GM23338 (cell line): ENCODE measurements around the gene CS. TPM values are rescaled to one million over a fixed set of nuclear protein-coding genes. Genes with fewer than 3 reads are reported as not detected.

Source experiments
- ATAC-seq: fragments of 200-7000 bp; cut with Tn5 transposase; 3 replicates; pipeline ENCODE4 v1.9.1; 2020
- DNase-seq: peaks from one replicate; pipeline ENCODE4 v3.0.0-alpha.2; 2015; ENCODE audit warnings: low spot score
- H2AFZ ChIP-seq: fragments of 200-600 bp; sonication (generic); 2 replicates; pipeline ENCODE4 v1.8.0; 2016; ENCODE audit warnings: antibody characterized with exemption, mild to moderate bottlenecking, moderate library complexity
- H3F3A ChIP-seq: fragments of 200-600 bp; sonication (generic); replicated peaks from 2 replicates; pipeline ENCODE4 v1.8.0; 2017; ENCODE audit warnings: antibody characterized with exemption, mixed run types, low read depth
- H3K27ac ChIP-seq: fragments of 200-600 bp; sonication (generic); 2 replicates; pipeline ENCODE4 v1.6.1; 2016; ENCODE audit warnings: low read depth
- H3K27me3 ChIP-seq: fragments of 200-600 bp; sonication (generic); 2 replicates; pipeline ENCODE4 v1.8.0; 2016; ENCODE audit warnings: mild to moderate bottlenecking, mixed run types, moderate library complexity; ENCODE audit not compliant: insufficient read depth
- H3K36me3 ChIP-seq: fragments of 200-600 bp; sonication (generic); 2 replicates; pipeline ENCODE4 v1.8.0; 2016; ENCODE audit warnings: mild to moderate bottlenecking; ENCODE audit not compliant: insufficient read depth
- H3K4me1 ChIP-seq: fragments of 200-600 bp; sonication (generic); 2 replicates; pipeline ENCODE4 v1.8.0; 2016; ENCODE audit warnings: mild to moderate bottlenecking, moderate library complexity; ENCODE audit not compliant: insufficient read depth
- H3K4me2 ChIP-seq: fragments of 200-600 bp; sonication (generic); 2 replicates; pipeline ENCODE4 v1.7.1; 2017; ENCODE audit warnings: mixed run types
- H3K4me3 ChIP-seq: fragments of 200-600 bp; sonication (generic); 2 replicates; pipeline ENCODE4 v1.6.1; 2016; ENCODE audit warnings: mixed run types
- H3K79me2 ChIP-seq: fragments of 200-600 bp; sonication (generic); replicated peaks from 2 replicates; pipeline ENCODE4 v1.8.0; 2017; ENCODE audit warnings: mild to moderate bottlenecking; ENCODE audit not compliant: insufficient read depth
- H3K9me2 ChIP-seq: fragments of 200-600 bp; sonication (generic); 2 replicates; pipeline ENCODE4 v1.8.0; 2017; ENCODE audit not compliant: insufficient read depth
- H4K20me1 ChIP-seq: fragments of 200-600 bp; sonication (generic); replicated peaks from 2 replicates; pipeline ENCODE4 v1.8.0; 2017; ENCODE audit warnings: mild to moderate bottlenecking; ENCODE audit not compliant: insufficient read depth
- H3K27ac Mint-ChIP-seq: 2 replicates; pipeline ENCODE4 v1.8.0; 2020; ENCODE audit warnings: inconsistent platforms, mild to moderate bottlenecking, moderate library complexity, mixed read lengths
- H3K27me3 Mint-ChIP-seq: 3 replicates; pipeline ENCODE4 v1.8.0; 2022; ENCODE audit warnings: low read depth, mild to moderate bottlenecking, moderate library complexity, mixed read lengths, inconsistent platforms; ENCODE audit not compliant: insufficient read depth, poor library complexity
- H3K36me3 Mint-ChIP-seq: 3 replicates; pipeline ENCODE4 v1.8.0; 2021; ENCODE audit warnings: low read depth, mild to moderate bottlenecking, inconsistent platforms, moderate library complexity, mixed read lengths
- H3K4me1 Mint-ChIP-seq: 3 replicates; pipeline ENCODE4 v1.8.0; 2020; ENCODE audit warnings: mild to moderate bottlenecking, inconsistent platforms, mixed read lengths
- H3K4me3 Mint-ChIP-seq: 3 replicates; pipeline ENCODE4 v1.8.0; 2021; ENCODE audit warnings: moderate library complexity, mild to moderate bottlenecking, inconsistent platforms, mixed read lengths
- H3K9me3 Mint-ChIP-seq: 3 replicates; pipeline ENCODE4 v1.8.0; 2020; ENCODE audit warnings: moderate library complexity, mild to moderate bottlenecking, inconsistent platforms, mixed read lengths
- CREB1 ChIP-seq: fragments of 250-450 bp; sonication (Bioruptor Pico); IDR thresholded peaks from 2 replicates; pipeline ENCODE4 v1.5.0; 2020; ENCODE audit warnings: low read depth, mild to moderate bottlenecking, moderate library complexity
- CTCF ChIP-seq, 2 experiments: fragments of 200-600 bp in 1 of 2; sonication (generic) in 1 of 2; conservative IDR thresholded peaks; 2 replicates each; pipeline versions ENCODE4 v1.5.1 to v1.6.1; 2016 to 2017; ENCODE audit warnings: antibody characterized with exemption in 2 of 2, low read depth in 2 of 2, mild to moderate bottlenecking in 2 of 2, moderate library complexity in 1 of 2
- EZH2 ChIP-seq: fragments of 200-600 bp; sonication (generic); IDR thresholded peaks from one replicate; pipeline ENCODE4 v1.8.0; 2017; ENCODE audit warnings: antibody characterized with exemption, mild to moderate bottlenecking, low read depth; ENCODE audit not compliant: unreplicated experiment
- EZH2phosphoT487 ChIP-seq: fragments of 200-600 bp; sonication (generic); IDR thresholded peaks from one replicate; pipeline ENCODE4 v1.8.1; 2018; ENCODE audit warnings: antibody characterized with exemption; ENCODE audit not compliant: unreplicated experiment
- JUNB ChIP-seq: IDR thresholded peaks from one replicate; pipeline ENCODE4 v1.6.1; 2016; ENCODE audit warnings: antibody characterized with exemption; ENCODE audit not compliant: unreplicated experiment
- NANOG ChIP-seq: IDR thresholded peaks from 2 replicates; pipeline ENCODE4 v1.6.1; 2016; ENCODE audit warnings: antibody characterized with exemption, borderline replicate concordance
- POLR2AphosphoS5 ChIP-seq: IDR thresholded peaks from 2 replicates; pipeline ENCODE4 v1.6.1; 2016; ENCODE audit warnings: antibody characterized with exemption, low read depth
- REST ChIP-seq: IDR thresholded peaks from one replicate; pipeline ENCODE4 v1.6.1; 2018; ENCODE audit warnings: antibody characterized with exemption; ENCODE audit not compliant: unreplicated experiment
- STAT1 ChIP-seq: IDR thresholded peaks from one replicate; pipeline ENCODE4 v1.6.1; 2016; ENCODE audit warnings: antibody characterized with exemption; ENCODE audit not compliant: unreplicated experiment
- ZNF114 ChIP-seq: fragments of 250-450 bp; sonication (Bioruptor Pico); IDR thresholded peaks from 2 replicates; pipeline ENCODE4 v1.5.0; 2020; ENCODE audit warnings: mild to moderate bottlenecking, moderate library complexity
- ZNF331 ChIP-seq: fragments of 250-450 bp; sonication (Bioruptor Pico); IDR thresholded peaks from 2 replicates; pipeline ENCODE4 v1.5.0; 2020; ENCODE audit warnings: low read depth, mild to moderate bottlenecking, moderate library complexity
- ZNF462 ChIP-seq: fragments of 250-450 bp; sonication (Bioruptor Pico); IDR thresholded peaks from 2 replicates; pipeline ENCODE4 v1.5.0; 2020; ENCODE audit warnings: mild to moderate bottlenecking, moderate library complexity
- polyA plus RNA-seq: library from polyadenylated mRNA; unstranded; fragments of >200 nt; fragmentation: Nextera tagmentation; extraction: Ambion mirVana; gene quantifications from 2 replicates; pipeline ENCODE4 v1.2.1, GENCODE V29; 2016
- total RNA-seq: library from RNA; depleted of rRNA; stranded (reverse); fragments of >200 nt; shearing (Covaris generic); gene quantifications from 2 replicates; pipeline ENCODE4 v1.2.3, GENCODE V29; 2014

CS gene
- total and polyA plus RNA-seq, 2 experiments from 2014 or later, result 63.3 to 166 TPM

- TF ChIP-seq EZH2 (no peak), ZNF331 (CRISPR knock-in tag) (no peak), ZNF462 (no peak), NANOG (no peak), CREB1 (CRISPR knock-in tag) (no peak), ZNF114 (CRISPR knock-in tag) (no peak), EZH2phosphoT487 (no peak)
Measured at GRCh38 chr12:56330936-56331490, 30.9 kb upstream of the CS start (continued).

GRCh38 chr12:56326533-56326932 lies 26.4 kb upstream of the CS start:
- DNase-seq (no peak), ATAC-seq (no peak)
- H3K4me1 ChIP-seq, result no peaks in the 10 kb centered on the region
- Mint-ChIP-seq H3K4me1 (no peaks in the 10 kb centered on the region), H3K9me3 (no peaks in the 10 kb centered on the region), H3K27ac (no peak overlapping the region), H3K4me3 (no peak overlapping the region), H3K36me3 (peaks cover 18% of the 10 kb centered on the region), H3K27me3 (peaks cover 4% of the 10 kb centered on the region)
- H3K27me3 ChIP-seq, result no peaks in the 10 kb centered on the region
- H2AFZ ChIP-seq, result no peak overlapping the region
- no peak overlapping the region for H3K27ac ChIP-seq
- no peaks in the 10 kb centered on the region for H3K36me3 ChIP-seq
- no peak overlapping the region for H3K4me2 ChIP-seq
- H3K9me2 ChIP-seq, result no peaks in the 10 kb centered on the region
- no peak overlapping the region for H3K4me3 ChIP-seq
- no peaks in the 10 kb centered on the region for H4K20me1 ChIP-seq
- H3F3A ChIP-seq, result no peaks in the 10 kb centered on the region
- no peaks in the 10 kb centered on the region for H3K79me2 ChIP-seq
- no peak for TF ChIP-seq NANOG
- no peak for TF ChIP-seq EZH2
- no peak for TF ChIP-seq ZNF331 (CRISPR knock-in tag)
- TF ChIP-seq CREB1 (CRISPR knock-in tag), result no peak
- no peak for TF ChIP-seq JUNB
- no peak for TF ChIP-seq CTCF (conservative IDR thresholded peaks at IDR 0.05; ENCODE audit: low read depth in 2 of 2)
- no peak for TF ChIP-seq ZNF114 (CRISPR knock-in tag)
- no peak for TF ChIP-seq EZH2phosphoT487
- TF ChIP-seq POLR2AphosphoS5, result no peak
- TF ChIP-seq STAT1, result no peak
- no peak for TF ChIP-seq REST
